Measurements from ENCODE around the gene STIM2. TPM values are rescaled to one million over a fixed set of nuclear protein-coding genes. Genes with fewer than 3 reads are reported as not detected.

The STIM2 gene
- total RNA-seq, 1 donor from 2014 or later, result 18.4 TPM

DNA sequence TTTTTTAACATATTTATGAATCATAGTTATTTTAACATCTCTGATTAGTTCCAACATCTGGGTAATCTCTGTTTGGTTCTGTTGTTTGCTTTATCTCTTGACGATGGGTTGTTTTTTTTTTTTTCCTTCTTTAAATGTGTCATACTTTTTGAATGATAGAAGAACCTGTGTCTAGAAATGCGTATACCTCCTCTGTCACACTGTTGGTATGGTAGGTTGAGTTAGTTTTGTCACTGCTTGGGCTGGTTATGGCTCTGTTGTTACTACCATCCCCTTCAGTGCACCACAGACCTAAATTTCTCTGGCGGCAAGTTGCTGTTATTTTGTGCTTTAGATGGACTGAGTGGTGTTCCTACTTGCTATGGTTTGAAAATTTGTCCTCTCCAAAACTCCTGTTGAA, 16.8 kb downstream of the STIM2 start:
- no peaks in the 10 kb centered on the region for H3K4me1 ChIP-seq (ENCODE audit: insufficient read depth, low read length)
- DNase-seq (ENCODE audit: low read depth) (no peak), FAIRE-seq (no peak)
- H3K4me3 ChIP-seq (ENCODE audit: insufficient read depth, low read depth, low read length), result no peak overlapping the region
- H3K4me3 Mint-ChIP-seq (ENCODE audit: unreplicated experiment), result no peak overlapping the region
- no peak overlapping the region for H3K27ac ChIP-seq (ENCODE audit: low read depth, low read length)
- no peaks in the 10 kb centered on the region for H3K4me1 Mint-ChIP-seq (ENCODE audit: low read depth, unreplicated experiment)
- H3K9me3 ChIP-seq (ENCODE audit: insufficient read depth, low read depth, low read length), result no peaks in the 10 kb centered on the region
- H3K36me3 Mint-ChIP-seq (ENCODE audit: low read depth, unreplicated experiment), result peaks cover 4% of the 10 kb centered on the region
- peaks cover 82% of the 10 kb centered on the region for H3K79me2 ChIP-seq (ENCODE audit: insufficient read depth, low read length)
- H3K27ac Mint-ChIP-seq (ENCODE audit: unreplicated experiment), result no peak overlapping the region
- H3K27me3 ChIP-seq (ENCODE audit: insufficient read depth, low read length), result no peaks in the 10 kb centered on the region
- H3K4me2 ChIP-seq (ENCODE audit: low read length), result no peak overlapping the region
- H2AFZ ChIP-seq (ENCODE audit: low read depth, low read length), result no peak overlapping the region
- H3K36me3 ChIP-seq (ENCODE audit: insufficient read depth, low read length), result no peaks in the 10 kb centered on the region
- peaks cover 34% of the 10 kb centered on the region for H4K20me1 ChIP-seq (ENCODE audit: insufficient read depth, low read length)
- H3K9ac ChIP-seq (ENCODE audit: low read length), result no peak overlapping the region
- H3K27me3 Mint-ChIP-seq (ENCODE audit: low read depth, unreplicated experiment), result no peaks in the 10 kb centered on the region
- TF ChIP-seq EZH2 (IDR thresholded peaks at IDR 0.05; ENCODE audit: insufficient read depth, low read length), result no peak
- TF ChIP-seq, protein P1, sequence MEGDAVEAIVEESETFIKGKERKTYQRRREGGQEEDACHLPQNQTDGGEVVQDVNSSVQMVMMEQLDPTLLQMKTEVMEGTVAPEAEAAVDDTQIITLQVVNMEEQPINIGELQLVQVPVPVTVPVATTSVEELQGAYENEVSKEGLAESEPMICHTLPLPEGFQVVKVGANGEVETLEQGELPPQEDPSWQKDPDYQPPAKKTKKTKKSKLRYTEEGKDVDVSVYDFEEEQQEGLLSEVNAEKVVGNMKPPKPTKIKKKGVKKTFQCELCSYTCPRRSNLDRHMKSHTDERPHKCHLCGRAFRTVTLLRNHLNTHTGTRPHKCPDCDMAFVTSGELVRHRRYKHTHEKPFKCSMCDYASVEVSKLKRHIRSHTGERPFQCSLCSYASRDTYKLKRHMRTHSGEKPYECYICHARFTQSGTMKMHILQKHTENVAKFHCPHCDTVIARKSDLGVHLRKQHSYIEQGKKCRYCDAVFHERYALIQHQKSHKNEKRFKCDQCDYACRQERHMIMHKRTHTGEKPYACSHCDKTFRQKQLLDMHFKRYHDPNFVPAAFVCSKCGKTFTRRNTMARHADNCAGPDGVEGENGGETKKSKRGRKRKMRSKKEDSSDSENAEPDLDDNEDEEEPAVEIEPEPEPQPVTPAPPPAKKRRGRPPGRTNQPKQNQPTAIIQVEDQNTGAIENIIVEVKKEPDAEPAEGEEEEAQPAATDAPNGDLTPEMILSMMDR (IDR thresholded peaks at IDR 0.05; ENCODE audit: insufficient read depth, low read depth, low read length), result no peak
- H3K9me3 Mint-ChIP-seq (ENCODE audit: unreplicated experiment), result peaks cover 3% of the 10 kb centered on the region

GRCh38 chr4:26877961-26878360, 17.3 kb downstream of the STIM2 start:
- H3K27ac Mint-ChIP-seq (ENCODE audit: unreplicated experiment), result no peak overlapping the region
- no peak overlapping the region for H3K4me2 ChIP-seq (ENCODE audit: low read length)
- TF ChIP-seq EZH2 (IDR thresholded peaks at IDR 0.05; ENCODE audit: insufficient read depth, low read length), result no peak
- TF ChIP-seq, protein P1 (IDR thresholded peaks at IDR 0.05; ENCODE audit: insufficient read depth, low read depth, low read length), result no peak
- DNase-seq (ENCODE audit: low read depth), result no peak
- H3K27me3 ChIP-seq (ENCODE audit: insufficient read depth, low read length), result no peaks in the 10 kb centered on the region
- no peak overlapping the region for H3K4me3 ChIP-seq (ENCODE audit: insufficient read depth, low read depth, low read length)
- H2AFZ ChIP-seq (ENCODE audit: low read depth, low read length), result no peak overlapping the region
- no peak overlapping the region for H3K27ac ChIP-seq (ENCODE audit: low read depth, low read length)
- no peak overlapping the region for H3K9ac ChIP-seq (ENCODE audit: low read length)
- peaks cover 4% of the 10 kb centered on the region for H3K36me3 Mint-ChIP-seq (ENCODE audit: low read depth, unreplicated experiment)
- H3K79me2 ChIP-seq (ENCODE audit: insufficient read depth, low read length), result peaks cover 79% of the 10 kb centered on the region
- no peak overlapping the region for H3K4me3 Mint-ChIP-seq (ENCODE audit: unreplicated experiment)
- H3K9me3 ChIP-seq (ENCODE audit: insufficient read depth, low read depth, low read length), result no peaks in the 10 kb centered on the region
- H4K20me1 ChIP-seq (ENCODE audit: insufficient read depth, low read length), result peaks cover 33% of the 10 kb centered on the region
- H3K36me3 ChIP-seq (ENCODE audit: insufficient read depth, low read length), result no peaks in the 10 kb centered on the region
- FAIRE-seq, result no peak
- no peaks in the 10 kb centered on the region for H3K4me1 ChIP-seq (ENCODE audit: insufficient read depth, low read length)
- H3K27me3 Mint-ChIP-seq (ENCODE audit: low read depth, unreplicated experiment), result no peaks in the 10 kb centered on the region
- peaks cover 3% of the 10 kb centered on the region for H3K9me3 Mint-ChIP-seq (ENCODE audit: unreplicated experiment)
- no peaks in the 10 kb centered on the region for H3K4me1 Mint-ChIP-seq (ENCODE audit: low read depth, unreplicated experiment)

DNA sequence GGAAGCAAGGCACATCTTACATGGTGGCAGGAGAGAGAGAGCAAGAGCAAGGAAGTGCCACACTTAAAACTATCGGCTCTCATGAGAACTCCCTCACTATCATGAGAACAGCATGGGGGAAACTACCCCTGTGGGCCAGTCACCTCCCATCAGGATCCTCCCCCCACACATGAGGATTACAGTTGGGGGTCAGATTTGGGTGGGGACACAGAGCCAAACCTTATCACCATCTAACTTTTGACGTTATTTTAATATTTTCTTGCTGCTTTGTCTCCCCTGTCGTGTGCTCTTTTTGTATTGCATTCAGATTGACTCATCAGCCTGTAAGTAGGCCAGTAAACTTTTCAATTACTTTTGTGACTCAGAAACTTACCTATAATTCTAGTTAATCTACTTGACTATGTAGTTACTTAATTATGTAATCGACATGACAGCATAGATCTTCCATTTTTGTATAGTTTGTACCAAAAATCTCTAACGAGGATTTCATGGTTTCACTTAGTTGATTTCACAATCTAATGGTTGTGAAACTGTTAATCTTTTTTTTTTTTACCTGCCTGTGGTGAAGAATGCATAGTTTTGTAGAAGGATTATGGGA, 18.3 kb downstream of the STIM2 start:
- Histone ChIP-seq H3K9ac (ENCODE audit: low read length) (no peak overlapping the region), H3K27me3 (ENCODE audit: insufficient read depth, low read length) (no peaks in the 10 kb centered on the region), H3K36me3 (ENCODE audit: insufficient read depth, low read length) (no peaks in the 10 kb centered on the region), H3K4me1 (ENCODE audit: insufficient read depth, low read length) (no peaks in the 10 kb centered on the region), H3K79me2 (ENCODE audit: insufficient read depth, low read length) (peaks cover 75% of the 10 kb centered on the region), H4K20me1 (ENCODE audit: insufficient read depth, low read length) (peaks cover 25% of the 10 kb centered on the region), H2AFZ (ENCODE audit: low read depth, low read length) (no peak overlapping the region), H3K4me2 (ENCODE audit: low read length) (no peak overlapping the region), H3K27ac (ENCODE audit: low read depth, low read length) (no peak overlapping the region), H3K9me3 (ENCODE audit: insufficient read depth, low read depth, low read length) (no peaks in the 10 kb centered on the region), H3K4me3 (ENCODE audit: insufficient read depth, low read depth, low read length) (no peak overlapping the region)
- TF ChIP-seq EZH2 (IDR thresholded peaks at IDR 0.05; ENCODE audit: insufficient read depth, low read length), result no peak
- TF ChIP-seq, protein P1 (IDR thresholded peaks at IDR 0.05; ENCODE audit: insufficient read depth, low read depth, low read length), result no peak
- no peaks in the 10 kb centered on the region for H3K27me3 Mint-ChIP-seq (ENCODE audit: low read depth, unreplicated experiment)
- H3K9me3 Mint-ChIP-seq (ENCODE audit: unreplicated experiment), result peaks cover 3% of the 10 kb centered on the region
- no peak overlapping the region for H3K27ac Mint-ChIP-seq (ENCODE audit: unreplicated experiment)
- DNase-seq (ENCODE audit: low read depth) (peak; percentile 43), FAIRE-seq (no peak)
- H3K4me1 Mint-ChIP-seq (ENCODE audit: low read depth, unreplicated experiment), result no peaks in the 10 kb centered on the region
- peaks cover 4% of the 10 kb centered on the region for H3K36me3 Mint-ChIP-seq (ENCODE audit: low read depth, unreplicated experiment)
- H3K4me3 Mint-ChIP-seq (ENCODE audit: unreplicated experiment), result no peak overlapping the region

All from astrocyte (in vitro differentiated cells and primary cell).